Measurements from ENCODE around the gene NIM1K. TPM values are rescaled to one million over a fixed set of nuclear protein-coding genes. Genes with fewer than 3 reads are reported as not detected.

The NIM1K gene
- total and polyA plus RNA-seq, 10 of the 15 experiments (the other 5 are each of a cell fraction or from before 2014, with no cell fraction given) = 0.27 to 1.7 (median 0.66) TPM

GRCh38 chr5:43288269-43288831 lies 96.3 kb downstream of the NIM1K start:
- intact Hi-C loops (cut with micrococcal nuclease; ENCODE audit: unreplicated experiment) (no loop called here), in situ Hi-C loops (cut with MboI) (no loop called here)
- no peaks in the 10 kb centered on the region for H4K20me1 ChIP-seq (ENCODE audit: control insufficient read depth, insufficient read depth)
- H3K79me2 ChIP-seq (ENCODE audit: control insufficient read depth, insufficient read depth, low read length) = no peaks in the 10 kb centered on the region
- FAIRE-seq (no peak), ATAC-seq (no peak), DNase-seq (ENCODE audit: low read depth, low spot score) (no peak)
- H3K9me3 ChIP-seq (replicated peaks; ENCODE audit: control insufficient read depth, insufficient read depth, low read length) = no peaks in the 10 kb centered on the region
- RAD21 ChIA-PET (ENCODE audit: unreplicated experiment) = no interaction called here
- H3K4me2 ChIP-seq (ENCODE audit: control insufficient read depth, insufficient read depth) = no peak overlapping the region
- H3K4me3 ChIP-seq = no peak overlapping the region
- SMC1A ChIA-PET (ENCODE audit: uncharacterized antibody, unreplicated experiment) = interaction anchor here (0.9 to 1.2 kb wide), 2 partner anchors 14 kb away, joined by 3 read pairs; no protein-coding TSS in a partner anchor
- H3K36me3 ChIP-seq (ENCODE audit: control insufficient read depth in 2 of 2, insufficient read depth in 2 of 2, low read length in 1 of 2) = peaks cover 0 to 32% of the 10 kb centered on the region in 2 experiments; a peak in 3 of 4 replicates
- CTCF ChIA-PET = interaction anchor here (0.8 to 1.5 kb wide), 4 partner anchors 16 to 196 kb away, joined by 3 to 4 read pairs (median 4); partner anchors contain the start of genes HMGCS1 and TMEM267
- WGBS (ENCODE audit: insufficient coverage, insufficient replicate concordance, low lambda C conversion rate, missing lambda C conversion rate) = 8% methylated on average over 1 of the region's 1 CpG
- no peak overlapping the region for H2AFZ ChIP-seq (ENCODE audit: control insufficient read depth, low read depth, low read length)
- BruUV-seq (replicated peaks) = no TSS peak
- H3K27me3 ChIP-seq (replicated peaks in 1 of 2; ENCODE audit: control insufficient read depth in 2 of 2, insufficient read depth in 2 of 2, low read length in 1 of 2) = no peaks in the 10 kb centered on the region
- POLR2A ChIA-PET = interaction anchor here (0.6 kb wide), 1 partner anchor 87 kb away, joined by 3 read pairs; no protein-coding TSS in a partner anchor
- no peaks in the 10 kb centered on the region for H3K4me1 ChIP-seq (ENCODE audit: control insufficient read depth, insufficient read depth, low read length)
- no peak overlapping the region for H3K27ac ChIP-seq (ENCODE audit: control insufficient read depth, insufficient read depth)
- TF ChIP-seq NKRF (conservative IDR thresholded peaks at IDR 0.05) (no peak), SUPT20H (IDR thresholded peaks at IDR 0.05; ENCODE audit: borderline replicate concordance, control insufficient read depth, low read depth, low read length) (no peak), HDAC2 (IDR thresholded peaks at IDR 0.05) (no peak), ZNF622 (IDR thresholded peaks at IDR 0.05) (no peak), NFYB (IDR thresholded peaks at IDR 0.05; ENCODE audit: insufficient read depth, low read depth, low read length) (no peak), SIX5 (IDR thresholded peaks at IDR 0.05; ENCODE audit: low read depth, low read length, severe bottlenecking) (no peak), SRF (IDR thresholded peaks at IDR 0.05; ENCODE audit: low read depth in 2 of 2, low read length in 2 of 2) (no peak), MLLT1 (IDR thresholded peaks at IDR 0.05) (no peak), SMC3 (IDR thresholded peaks at IDR 0.05; ENCODE audit: borderline replicate concordance, low read length) (no peak), ASH2L (IDR thresholded peaks at IDR 0.05; ENCODE audit: borderline replicate concordance, low read depth) (no peak), EGR1 (IDR thresholded peaks at IDR 0.05; ENCODE audit: borderline replicate concordance in 1 of 2, low read depth in 2 of 2, low read length in 2 of 2) (no peak), EP300 (IDR thresholded peaks at IDR 0.05; ENCODE audit: borderline replicate concordance in 1 of 2, control insufficient read depth in 1 of 2, low read depth in 2 of 2, low read length in 2 of 2) (no peak), SREBF1 (IDR thresholded peaks at IDR 0.05; ENCODE audit: low read length) (no peak), ZNF24 (IDR thresholded peaks at IDR 0.05) (no peak), RBBP5 (conservative IDR thresholded peaks at IDR 0.05) (no peak), FOS (IDR thresholded peaks at IDR 0.05; ENCODE audit: borderline replicate concordance, extremely low read depth, insufficient read length) (no peak)
- no peak overlapping the region for H3K9ac ChIP-seq (ENCODE audit: control insufficient read depth, insufficient read depth, low read length)
